NCI-H2196 treated with DMSO at 0.1 percent for 48 hours (cell line): ENCODE measurements around the gene OTOGL.
"Not testable (repeated sequence)": the region's sequence is repeated elsewhere in the genome, so short reads cannot be mapped to it uniquely, and the experiment has no call there.

Experiments used
- DNase-seq: peaks from one replicate; lab custom pipeline; 2025; ENCODE audit not compliant: unreplicated experiment; lab: John Stamatoyannopoulos, UW

Gene OTOGL

DNA sequence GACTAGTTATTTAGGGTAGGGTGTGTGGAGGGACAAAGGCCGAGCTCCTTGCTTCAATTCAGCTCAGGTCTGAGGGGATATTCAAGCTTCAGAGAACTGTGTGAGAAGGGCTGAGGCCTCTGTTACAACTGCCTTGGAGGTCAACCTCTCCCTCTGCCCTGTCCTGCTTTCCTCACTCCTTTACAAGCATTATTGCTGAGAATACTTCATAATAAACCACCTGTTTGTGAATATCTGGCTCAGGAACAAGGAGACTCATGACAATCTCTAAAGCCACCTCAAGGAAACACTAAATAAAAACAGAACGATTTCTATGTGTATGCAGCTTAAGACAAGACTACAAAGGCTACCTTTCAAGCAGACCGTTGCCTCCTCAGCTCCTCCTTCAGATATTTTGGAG lies 21.7 kb downstream of the OTOGL start:
- DNase-seq: no peak

GRCh38 chr12:80121661-80122060 lies 22.3 kb downstream of the OTOGL start:
- DNase-seq: no peak

- no peak for DNase-seq
Measured at GRCh38 chr12:80129895-80130530, 30.7 kb downstream of the OTOGL start.

GRCh38 chr12:80135624-80136023 lies 36.3 kb downstream of the OTOGL start:
- no peak for DNase-seq

- no peak for DNase-seq
Measured at GRCh38 chr12:80140005-80140404, 40.7 kb downstream of the OTOGL start.

DNA sequence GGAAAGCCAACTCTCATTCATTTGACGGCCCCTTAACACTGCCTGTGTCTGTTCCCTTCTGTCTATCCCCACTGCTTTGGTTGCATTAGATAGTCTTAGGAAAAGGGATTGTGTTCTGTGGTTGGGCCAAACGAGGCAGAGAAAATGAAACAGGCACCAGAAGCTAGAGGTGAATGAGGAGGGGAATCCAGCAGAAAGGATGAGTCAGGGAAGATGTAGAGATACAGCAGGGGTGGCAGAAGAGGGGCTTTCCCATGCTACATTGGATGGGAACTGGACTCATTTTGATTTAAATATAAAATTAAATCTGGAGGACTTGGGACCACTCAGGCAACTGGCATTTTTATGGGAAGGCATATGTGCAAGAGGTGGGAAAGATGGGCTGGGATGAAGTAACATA lies 43.3 kb downstream of the OTOGL start:
- DNase-seq: no peak

GRCh38 chr12:80143537-80143936 lies 44.2 kb downstream of the OTOGL start:
- no peak for DNase-seq

DNA sequence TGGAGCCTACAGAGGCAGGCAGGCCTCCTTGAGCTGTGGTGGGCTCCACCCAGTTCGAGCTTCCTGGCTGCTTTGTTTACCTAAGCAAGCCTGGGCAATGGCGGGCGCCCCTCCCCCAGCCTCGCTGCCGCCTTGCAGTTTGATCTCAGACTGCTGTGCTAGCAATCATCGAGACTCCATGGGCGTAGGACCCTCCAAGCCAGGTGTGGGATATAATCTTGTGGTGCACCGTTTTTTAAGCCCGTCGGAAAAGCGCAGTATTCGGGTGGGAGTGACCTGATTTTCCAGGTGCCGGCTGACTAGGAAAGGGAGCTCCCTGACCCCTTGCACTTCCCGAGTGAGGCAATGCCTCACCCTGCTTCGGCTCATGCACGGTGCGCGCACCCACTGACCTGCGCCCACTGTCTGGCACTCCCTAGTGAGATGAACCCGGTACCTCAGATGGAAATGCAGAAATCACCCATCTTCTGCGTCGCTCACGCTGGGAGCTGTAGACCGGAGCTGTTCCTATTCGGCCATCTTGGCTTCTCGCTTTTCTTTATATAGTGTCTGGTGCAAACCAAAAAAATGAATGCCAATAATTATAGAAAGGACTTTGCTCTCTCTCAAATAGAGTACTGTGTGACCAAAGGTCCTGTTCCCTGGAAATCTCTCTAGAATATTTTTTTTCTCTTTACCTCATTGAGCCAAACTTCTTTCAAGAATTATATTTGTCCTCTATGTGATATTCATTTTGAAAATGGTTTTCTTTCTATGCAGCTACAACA lies 50.4 kb downstream of the OTOGL start:
- not testable (repeated sequence) for DNase-seq

DNA sequence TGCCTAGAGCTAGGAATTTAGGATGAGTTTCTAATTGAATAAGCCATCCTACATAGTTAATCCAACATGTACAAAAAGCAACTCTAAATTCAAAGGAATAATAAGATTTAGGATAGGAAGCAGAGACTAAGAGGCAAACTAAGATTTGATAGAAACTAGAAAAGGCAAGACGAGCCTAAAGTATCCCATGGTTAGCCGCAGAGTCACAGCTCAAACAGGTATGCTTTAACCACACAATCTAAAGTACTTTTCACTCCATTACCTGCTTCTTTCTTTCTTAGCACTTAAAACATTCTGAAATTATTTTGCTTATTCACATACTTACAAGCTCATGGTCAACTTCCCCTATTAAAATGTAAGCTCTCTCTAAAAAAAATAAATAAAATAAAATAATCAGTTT lies 51.8 kb downstream of the OTOGL start:
- DNase-seq: no peak

- no peak for DNase-seq
Measured at GRCh38 chr12:80154261-80154660, 54.9 kb downstream of the OTOGL start.

GRCh38 chr12:80156306-80156705 lies 57.0 kb downstream of the OTOGL start:
- no peak for DNase-seq

DNA sequence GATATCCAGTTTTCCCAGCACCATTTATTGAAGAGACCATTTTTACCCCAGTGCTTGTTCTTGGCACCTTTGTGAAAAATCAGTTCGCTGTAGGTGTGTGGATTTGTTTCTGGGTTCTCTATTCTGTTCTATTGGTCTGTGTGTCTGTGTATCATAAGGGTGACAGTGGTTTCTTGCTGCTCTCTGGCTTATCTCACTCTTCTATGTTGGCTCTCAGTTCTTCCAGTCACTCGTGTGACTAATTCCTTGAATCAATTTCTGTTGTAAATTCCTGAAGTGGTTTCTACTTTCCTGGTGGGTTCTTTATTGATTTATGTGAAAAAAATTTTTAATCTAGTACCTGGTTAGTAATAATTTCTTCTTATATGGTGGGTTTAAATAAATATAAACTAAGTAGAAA lies 58.3 kb downstream of the OTOGL start:
- no peak for DNase-seq

- DNase-seq: no peak
Measured at GRCh38 chr12:80161612-80162011, 62.3 kb downstream of the OTOGL start.

DNA sequence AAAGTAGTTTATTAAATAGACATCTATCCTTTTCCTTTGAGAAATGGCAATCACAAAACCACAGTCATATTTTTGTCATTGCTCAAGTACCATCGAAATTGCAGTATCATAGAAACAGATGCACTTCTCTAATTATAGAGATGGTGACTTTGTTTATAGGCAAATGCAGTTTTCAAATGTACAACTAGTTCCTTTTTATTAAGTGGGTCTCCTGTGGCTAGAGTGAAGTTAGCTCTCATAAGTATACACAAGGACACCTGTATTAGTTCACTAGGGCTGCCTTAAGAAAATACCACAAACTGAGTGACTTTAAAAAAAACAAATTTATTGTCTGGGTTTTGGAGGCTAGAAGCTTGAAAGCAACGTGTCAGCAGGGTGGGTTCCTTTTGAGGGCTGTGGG lies 62.8 kb downstream of the OTOGL start:
- no peak for DNase-seq

DNA sequence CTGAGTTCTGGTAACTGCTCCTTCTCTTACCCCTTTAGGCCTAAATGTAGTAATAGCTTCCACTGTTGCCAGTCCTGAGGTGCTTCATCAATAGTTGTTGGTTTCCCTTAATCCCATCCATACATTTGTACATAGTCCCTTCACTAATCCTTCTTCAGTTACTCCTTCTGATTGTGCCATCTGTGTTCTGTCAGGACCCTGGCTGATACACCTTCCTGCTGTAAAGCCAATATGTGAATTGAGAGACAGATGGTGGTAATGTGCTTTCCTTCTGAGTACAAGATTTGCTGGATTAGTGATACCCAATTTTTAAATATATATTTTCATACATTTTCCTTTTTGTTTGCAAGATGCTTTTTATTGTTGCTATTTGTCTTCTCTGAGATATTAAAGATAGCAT lies 66.4 kb downstream of the OTOGL start:
- no peak for DNase-seq

DNA sequence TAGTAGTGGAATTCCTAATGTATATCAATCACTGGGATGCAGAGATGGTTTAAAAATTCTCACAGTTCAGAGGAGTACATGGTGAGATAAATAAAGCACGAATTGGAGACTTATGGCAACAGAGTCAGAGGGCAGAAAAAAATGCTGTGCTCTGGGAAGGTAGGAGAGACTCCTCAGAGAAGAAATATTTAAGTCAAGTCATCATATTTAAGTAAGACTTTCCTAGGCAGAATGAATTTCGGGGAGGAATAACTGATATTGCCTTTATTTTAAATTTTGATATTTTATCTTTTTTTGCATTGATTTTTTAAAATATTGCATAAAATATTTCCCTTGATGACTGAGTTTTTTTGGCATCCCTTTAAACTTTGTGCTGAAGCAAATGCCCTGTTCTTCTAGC lies 67.4 kb downstream of the OTOGL start:
- no peak for DNase-seq

GRCh38 chr12:80168936-80169335 lies 69.6 kb downstream of the OTOGL start:
- DNase-seq: no peak

DNA sequence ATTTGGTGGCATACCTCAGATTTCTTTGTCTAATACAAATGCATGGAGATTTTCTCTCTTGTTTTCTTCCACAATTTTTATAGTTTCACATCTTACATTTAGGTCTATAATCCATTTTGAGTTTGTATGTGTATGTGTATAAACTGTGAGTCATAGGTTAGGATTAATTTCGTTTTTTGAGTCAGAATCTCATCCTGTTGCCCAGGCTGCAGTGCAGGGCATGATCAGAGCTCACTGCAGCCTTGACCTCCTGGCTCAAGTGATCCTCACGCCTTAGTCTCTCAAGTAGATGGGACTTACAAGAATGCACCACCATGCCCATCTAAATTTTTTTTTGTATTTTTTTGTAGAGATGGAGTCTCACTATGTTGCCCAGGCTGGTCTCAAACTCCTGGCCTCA lies 71.6 kb downstream of the OTOGL start:
- no peak for DNase-seq

GRCh38 chr12:80173083-80173864 lies 73.9 kb downstream of the OTOGL start:
- DNase-seq: no peak

DNA sequence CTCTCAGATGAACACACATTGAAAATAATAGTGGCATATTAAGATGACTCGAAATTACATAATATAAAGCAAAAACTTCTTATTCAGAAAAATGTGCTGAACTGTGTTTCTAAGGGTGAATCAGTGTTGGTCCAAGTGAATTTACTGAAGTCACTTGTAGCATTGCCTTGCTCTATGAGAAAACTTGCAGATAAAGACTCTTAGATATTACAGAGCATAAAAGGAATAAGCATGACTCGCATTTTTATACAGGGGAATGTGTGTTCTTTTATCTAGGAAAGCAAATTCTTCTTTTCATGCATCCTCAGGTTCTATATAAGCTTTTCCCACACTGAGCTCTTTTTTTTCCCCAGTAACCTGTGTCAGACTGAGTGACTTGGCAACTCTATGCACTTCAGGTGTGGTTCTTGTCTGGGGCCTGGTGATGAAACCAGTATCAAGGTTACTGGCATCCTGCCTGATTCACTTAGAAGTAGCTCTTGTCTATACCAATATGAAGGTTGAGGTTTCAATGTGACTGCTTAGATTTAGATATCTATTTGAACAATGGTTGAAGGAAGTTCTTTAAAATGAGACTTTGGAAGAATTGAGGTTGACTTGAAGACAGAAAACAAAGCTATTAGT lies 76.1 kb downstream of the OTOGL start:
- DNase-seq: no peak

- no peak for DNase-seq
Measured at GRCh38 chr12:80176706-80177105, 77.4 kb downstream of the OTOGL start.

DNA sequence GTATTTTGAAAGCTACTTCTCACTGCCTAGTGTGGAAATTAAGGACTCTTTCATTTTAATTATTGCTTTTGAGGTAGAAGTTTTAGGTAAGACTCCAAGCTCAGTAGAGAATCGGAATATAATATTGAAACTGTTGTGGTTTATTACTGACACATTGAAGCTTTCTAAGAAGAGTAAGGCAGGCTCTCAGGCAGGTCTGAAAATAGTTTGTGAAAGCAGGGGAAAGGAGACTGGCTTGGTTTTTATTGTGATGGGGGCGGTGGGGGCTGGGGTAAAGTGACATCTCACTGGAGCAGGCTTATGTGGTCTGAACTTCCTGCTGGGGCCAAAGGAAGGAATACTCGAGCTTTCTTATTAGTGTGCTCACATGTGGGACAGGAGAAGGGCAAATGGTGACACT lies 79.5 kb downstream of the OTOGL start:
- no peak for DNase-seq
